Adrenal gland (tissue), 12 donors: Measurements from ENCODE around the gene C1orf52. TPM values are rescaled to one million over a fixed set of nuclear protein-coding genes. Genes with fewer than 3 reads are reported as not detected.

ENCODE experiments used
- DNase-seq, 7 donors: peaks; one replicate each; pipeline ENCODE4 v3.0.0-alpha.2; 2019 to 2020
- H3K27ac ChIP-seq, 5 donors: fragments of 200-600 bp; sonication (generic) in 4 of 5; 1 replicate in 3 of 5; 2 replicates in 2 of 5; pipeline versions ENCODE4 v1.5.1 to v1.8.0; 2016 to 2020; ENCODE audit warnings: mild to moderate bottlenecking in 1 of 5
- H3K27me3 ChIP-seq: fragments of 200-600 bp; 2 replicates; pipeline ENCODE4 v1.8.0; 2021
- H3K36me3 ChIP-seq, 2 donors: fragments of 200-600 bp; replicated peaks in 1 of 2; 1 replicate in 1 of 2; 2 replicates in 1 of 2; pipeline versions ENCODE4 v1.5.1 to v1.8.0; 2018 to 2022
- H3K4me1 ChIP-seq, 2 donors: fragments of 200-600 bp; replicated peaks in 1 of 2; 1 replicate in 1 of 2; 2 replicates in 1 of 2; pipeline versions ENCODE4 v1.5.1 to v1.8.0; 2018 to 2021
- H3K4me3 ChIP-seq, 4 donors: fragments of 200-600 bp; sonication (generic) in 3 of 4; one replicate each; pipeline ENCODE4 v1.5.1; 2016 to 2018
- H3K9me3 ChIP-seq, 3 donors: fragments of 200-600 bp; sonication (generic) in 1 of 3; replicated peaks in 1 of 3; 1 replicate in 2 of 3; 2 replicates in 1 of 3; pipeline versions ENCODE4 v1.5.1 to v1.8.0; 2016 to 2021
- CTCF ChIP-seq, 6 experiments: fragments of 450-650 bp in 4 of 6; fragments of 200-600 bp in 2 of 6; sonication (generic) in 1 of 6; IDR thresholded peaks; 1 replicate in 5 of 6; 2 replicates in 1 of 6; pipeline versions ENCODE4 v1.5.1 to v1.8.0; 2016 to 2021; ENCODE audit warnings: antibody characterized with exemption in 6 of 6, mild to moderate bottlenecking in 2 of 6, moderate library complexity in 1 of 6
- POLR2A ChIP-seq, 2 donors: fragments of 450-650 bp; IDR thresholded peaks; one replicate each; pipeline ENCODE4 v1.6.1; 2017; ENCODE audit warnings: antibody characterized with exemption in 2 of 2, mild to moderate bottlenecking in 2 of 2, moderate library complexity in 1 of 2
- WGBS, 4 donors: extraction: QIAGEN DNeasy Blood & Tissue Kit in 2 of 4; methylation state at CpG; one replicate each; pipeline versions ENCODE4 v1.1.5 to v1.1.7; 2013 to 2017; 5-methylcytosine and 5-hydroxymethylcytosine counted together
- intact Hi-C, 2 donors: fragments of 100-400 bp; cut with DNase I; formaldehyde crosslinking; loops; one replicate each; pipeline versions ENCODE4 v1.14.1 to v1.15.0; 2022 to 2023
- polyA plus RNA-seq, 3 donors: library from polyadenylated mRNA; stranded (reverse); fragments of 200-250 nt in 2 of 3; fragments of 350-450 nt in 1 of 3; fragmentation: Illumina TruSeq in 1 of 3; extraction: RNeasy Lipid Tissue Mini Kit (QIAGEN cat#74804) in 1 of 3; gene quantifications; one replicate each; pipeline ENCODE4 v1.2.3, GENCODE V29; 2013 to 2014
- total RNA-seq, 9 donors: library from RNA; depleted of rRNA in 4 of 9; stranded (reverse); fragments of >200 nt in 4 of 9; fragments of 120-200 nt in 1 of 9; fragmentation: NEBNext Ultra II Directional in 1 of 9; extraction: Animal tissue kit (Norgen Biotek cat#: 25700) in 1 of 9; gene quantifications; one replicate each; pipeline versions ENCODE4 v1.1.0 to v1.2.4, GENCODE V29; 2013 to 2023
- donor health status: healthy with polysubstance abuse.
- donor health status: Bipolar disorder and iron deficiency.
- donor health status: DM: yes; HTN: yes; CAD: no.
- donor health status: DM: no; HTN: no; CAD: no.
- donor health status: DM: no; HTN: no; CAD: no.
- donor health status: DM: yes; HTN: yes; CAD: no.

The C1orf52 gene
- total and polyA plus RNA-seq, 12 donors = 6.5 to 29.1 (median 18.1) TPM

- H3K9me3 ChIP-seq = no peaks in the 10 kb centered on the region
- WGBS, 4 donors = 0 to 80% (median 45%) methylated on average over 1 of the region's 1 CpG
- DNase-seq = no peak
- intact Hi-C loops = no loop called here
- no peak overlapping the region for H3K27ac ChIP-seq
- H3K36me3 ChIP-seq = no peaks in the 10 kb centered on the region
- H3K27me3 ChIP-seq = no peaks in the 10 kb centered on the region
- TF ChIP-seq CTCF (IDR thresholded peaks at IDR 0.05) = no peak
- TF ChIP-seq POLR2A (IDR thresholded peaks at IDR 0.05) = no peak
- no peaks in the 10 kb centered on the region for H3K4me1 ChIP-seq
- no peak overlapping the region for H3K4me3 ChIP-seq
These were observed 30.5 kb downstream of the C1orf52 start for GRCh38 chr1:85228972-85229371.

GRCh38 chr1:85225624-85226380, 33.7 kb downstream of the C1orf52 start:
- Histone ChIP-seq H3K9me3 (no peaks in the 10 kb centered on the region), H3K27ac (no peak overlapping the region), H3K4me3 (no peak overlapping the region), H3K27me3 (no peaks in the 10 kb centered on the region), H3K4me1 (no peaks in the 10 kb centered on the region), H3K36me3 (no peaks in the 10 kb centered on the region)
- TF ChIP-seq CTCF (IDR thresholded peaks at IDR 0.05) = no peak
- no peak for TF ChIP-seq POLR2A (IDR thresholded peaks at IDR 0.05)
- intact Hi-C loops = no loop called here
- 67 to 84% (median 75%) methylated on average over 5 of the region's 5 CpGs for WGBS, 4 donors
- DNase-seq = no peak

GRCh38 chr1:85224734-85225623, 34.5 kb downstream of the C1orf52 start:
- Histone ChIP-seq H3K27me3 (no peaks in the 10 kb centered on the region), H3K9me3 (no peaks in the 10 kb centered on the region), H3K4me3 (no peak overlapping the region), H3K36me3 (no peaks in the 10 kb centered on the region), H3K4me1 (no peaks in the 10 kb centered on the region), H3K27ac (no peak overlapping the region)
- WGBS, 4 donors = 64 to 79% (median 68%) methylated on average over 2 to 3 of the region's 3 CpGs
- TF ChIP-seq CTCF (IDR thresholded peaks at IDR 0.05) (no peak), POLR2A (IDR thresholded peaks at IDR 0.05) (no peak)
- intact Hi-C loops = no loop called here
- no peak for DNase-seq

- H3K27me3 ChIP-seq = no peaks in the 10 kb centered on the region
- TF ChIP-seq POLR2A (IDR thresholded peaks at IDR 0.05) = no peak
- no peak for TF ChIP-seq CTCF (IDR thresholded peaks at IDR 0.05)
- H3K9me3 ChIP-seq = no peaks in the 10 kb centered on the region
- DNase-seq = no peak
- no peak overlapping the region for H3K4me3 ChIP-seq
- no peaks in the 10 kb centered on the region for H3K36me3 ChIP-seq
- H3K27ac ChIP-seq = no peak overlapping the region
- no peaks in the 10 kb centered on the region for H3K4me1 ChIP-seq
- intact Hi-C loops = no loop called here
These were observed 35.2 kb downstream of the C1orf52 start for GRCh38 chr1:85224295-85224694.
